H1 (cell line): Measurements from ENCODE around the gene PAXX. TPM values are rescaled to one million over a fixed set of nuclear protein-coding genes. Genes with fewer than 3 reads are reported as not detected.

Source experiments
- CTCF ChIA-PET: fragments of 300-600 bp; sonication (Branson Sonifier 250); formaldehyde crosslinking; loops from one replicate; lab custom pipeline; 2021; ENCODE audit not compliant: partially characterized antibody; lab: Charles Lee
- POLR2A ChIA-PET: fragments of 300-600 bp; sonication (Branson Sonifier 250); formaldehyde crosslinking; loops from one replicate; lab custom pipeline; 2021; ENCODE audit warnings: inconsistent platforms; ENCODE audit not compliant: partially characterized antibody; lab: Charles Lee
- DNase-seq, 2 experiments: peaks; one replicate each; pipeline versions ENCODE4 v3.0.0 to v3.0.0-alpha.2; 2010 to 2022; ENCODE audit warnings: low spot score in 2 of 2, low read depth in 1 of 2, mixed read lengths in 1 of 2
- FAIRE-seq: peaks from 2 replicates; lab custom pipeline; 2011; peaks lifted over from hg19 to GRCh38; lab: Jason Lieb, UNC
- H2AFZ ChIP-seq: 2 replicates; pipeline ENCODE4 v1.8.1; 2012; ENCODE audit warnings: low read length, inconsistent platforms
- H2AK5ac ChIP-seq: 2 replicates; pipeline ENCODE4 v1.6.1; 2013; ENCODE audit warnings: low read depth, low read length
- H2BK120ac ChIP-seq: replicated peaks from 2 replicates; pipeline ENCODE3; 2013; ENCODE audit warnings: low read depth, low read length, inconsistent platforms
- H2BK12ac ChIP-seq: 2 replicates; pipeline ENCODE4 v1.6.1; 2013; ENCODE audit warnings: low read depth, low read length
- H2BK15ac ChIP-seq: 2 replicates; pipeline ENCODE4 v1.6.1; 2013; ENCODE audit warnings: low read length
- H2BK20ac ChIP-seq: 2 replicates; pipeline ENCODE4 v1.6.1; 2013; ENCODE audit warnings: low read length
- H2BK5ac ChIP-seq: 2 replicates; pipeline ENCODE4 v1.6.1; 2013; ENCODE audit warnings: low read depth, low read length
- H3K14ac ChIP-seq: 2 replicates; pipeline ENCODE4 v1.6.1; 2013; ENCODE audit warnings: inconsistent platforms; ENCODE audit not compliant: insufficient read length
- H3K18ac ChIP-seq: 2 replicates; pipeline ENCODE4 v1.6.1; 2013; ENCODE audit warnings: low read length; ENCODE audit errors: extremely low read depth
- H3K23ac ChIP-seq: 2 replicates; pipeline ENCODE4 v1.6.1; 2013; ENCODE audit warnings: inconsistent platforms; ENCODE audit not compliant: insufficient read length
- H3K23me2 ChIP-seq: 2 replicates; pipeline ENCODE4 v1.6.1; 2013; ENCODE audit warnings: low read depth, low read length
- H3K27ac ChIP-seq: 2 replicates; pipeline ENCODE4 v1.6.1; 2011; ENCODE audit warnings: low read depth, low read length, inconsistent platforms
- H3K27me3 ChIP-seq, 4 experiments: replicated peaks in 1 of 4; 1 replicate in 1 of 4; 2 replicates in 3 of 4; pipeline versions ENCODE4 v1.6.1 to v1.8.1; 2011 to 2013; ENCODE audit warnings: low read length in 3 of 4, mild to moderate bottlenecking in 3 of 4, inconsistent platforms in 2 of 4, mixed read lengths in 2 of 4, moderate library complexity in 1 of 4; ENCODE audit not compliant: control insufficient read depth in 3 of 4, insufficient read depth in 3 of 4; ENCODE audit errors: extremely low read depth in 1 of 4
- H3K36me3 ChIP-seq, 4 experiments: 2 replicates each; pipeline versions ENCODE4 v1.6.1 to v1.8.1; 2011 to 2013; ENCODE audit warnings: mild to moderate bottlenecking in 4 of 4, low read length in 3 of 4, moderate library complexity in 2 of 4, control low read depth in 1 of 4, inconsistent platforms in 1 of 4; ENCODE audit not compliant: insufficient read depth in 4 of 4, control insufficient read depth in 2 of 4
- H3K4ac ChIP-seq: replicated peaks from 2 replicates; pipeline ENCODE3; 2013; ENCODE audit warnings: low read length, low read depth, mixed read lengths, inconsistent platforms; ENCODE audit not compliant: insufficient read length
- H3K4me1 ChIP-seq, 4 experiments: replicated peaks in 1 of 4; 1 replicate in 1 of 4; 2 replicates in 3 of 4; pipeline versions ENCODE4 v1.6.1 to v1.8.1; 2011 to 2013; ENCODE audit warnings: low read length in 3 of 4, inconsistent platforms in 2 of 4, mixed read lengths in 1 of 4; ENCODE audit not compliant: insufficient read depth in 4 of 4, control insufficient read depth in 3 of 4
- H3K4me2 ChIP-seq, 2 experiments: 2 replicates each; pipeline versions ENCODE4 v1.6.1 to v1.8.1; 2011 to 2013; ENCODE audit warnings: low read depth in 2 of 2, low read length in 2 of 2, control low read depth in 1 of 2, inconsistent platforms in 1 of 2, mild to moderate bottlenecking in 1 of 2; ENCODE audit not compliant: insufficient read depth in 1 of 2
- H3K4me3 ChIP-seq, 4 experiments: fragments of 200-600, 300-600 bp in 1 of 4; sonication (generic), shearing (Covaris generic), sonication (Bioruptor Twin) in 1 of 4; 2 replicates each; pipeline versions ENCODE4 v1.5.1 to v1.8.1; 2011 to 2016; ENCODE audit warnings: low read length in 4 of 4, low read depth in 3 of 4, control low read depth in 2 of 4, inconsistent platforms in 2 of 4, mild to moderate bottlenecking in 2 of 4, mixed read lengths in 1 of 4, moderate library complexity in 1 of 4; ENCODE audit not compliant: insufficient read depth in 2 of 4; ENCODE audit errors: extremely low read depth in 1 of 4
- H3K56ac ChIP-seq: replicated peaks from 2 replicates; pipeline ENCODE3; 2013; ENCODE audit warnings: low read depth, mild to moderate bottlenecking, mixed read lengths, low read length, inconsistent platforms; ENCODE audit not compliant: insufficient read length
- H3K79me1 ChIP-seq: 2 replicates; pipeline ENCODE4 v1.6.1; 2013; ENCODE audit warnings: low read depth, low read length, control low read depth
- H3K79me2 ChIP-seq, 2 experiments: 2 replicates each; pipeline versions ENCODE4 v1.6.1 to v1.8.1; 2012 to 2013; ENCODE audit warnings: low read length in 2 of 2, mild to moderate bottlenecking in 2 of 2, inconsistent platforms in 1 of 2; ENCODE audit not compliant: insufficient read depth in 2 of 2, control insufficient read depth in 1 of 2
- H3K9ac ChIP-seq, 4 experiments: replicated peaks in 1 of 4; 1 replicate in 1 of 4; 2 replicates in 3 of 4; pipeline versions ENCODE4 v1.6.1 to v1.8.1; 2011 to 2013; ENCODE audit warnings: low read depth in 3 of 4, low read length in 3 of 4, control low read depth in 2 of 4, mild to moderate bottlenecking in 2 of 4, moderate library complexity in 2 of 4, inconsistent platforms in 1 of 4; ENCODE audit errors: extremely low read depth in 1 of 4
- H3K9me3 ChIP-seq, 2 experiments: 2 replicates each; pipeline versions ENCODE4 v1.6.1 to v1.8.1; 2012 to 2013; ENCODE audit warnings: mild to moderate bottlenecking in 2 of 2, moderate library complexity in 2 of 2, control low read depth in 1 of 2, inconsistent platforms in 1 of 2, low read depth in 1 of 2, low read length in 1 of 2, mixed read lengths in 1 of 2; ENCODE audit not compliant: insufficient read depth in 2 of 2
- H4K20me1 ChIP-seq, 2 experiments: replicated peaks in 1 of 2; 2 replicates each; pipeline versions ENCODE3 to v1.8.1; 2011 to 2013; ENCODE audit warnings: inconsistent platforms in 2 of 2, low read length in 2 of 2, mild to moderate bottlenecking in 1 of 2; ENCODE audit not compliant: insufficient read depth in 2 of 2, control insufficient read depth in 1 of 2
- H4K5ac ChIP-seq: 2 replicates; pipeline ENCODE4 v1.6.1; 2013; ENCODE audit warnings: low read length, low read depth, mixed read lengths, inconsistent platforms; ENCODE audit not compliant: insufficient read length
- H4K8ac ChIP-seq: 2 replicates; pipeline ENCODE4 v1.8.0; 2013; ENCODE audit warnings: mild to moderate bottlenecking, moderate library complexity, low read length, inconsistent platforms; ENCODE audit not compliant: insufficient read depth; ENCODE audit errors: extremely low read depth
- H4K91ac ChIP-seq: replicated peaks from 2 replicates; pipeline ENCODE3; 2013; ENCODE audit warnings: low read length, mixed read lengths, inconsistent platforms; ENCODE audit not compliant: insufficient read length
- ASH2L ChIP-seq: fragments of 200-600, 300-600 bp; sonication (generic); IDR thresholded peaks from one replicate; pipeline ENCODE4 v1.7.1; 2017; ENCODE audit warnings: low read length
- CBX5 ChIP-seq: fragments of 300-800, 300-1000 bp; sonication (generic); IDR thresholded peaks from 2 replicates; pipeline ENCODE4 v1.7.1; 2016; ENCODE audit warnings: antibody characterized with exemption, low read length, low read depth
- CHD1 ChIP-seq: IDR thresholded peaks from 2 replicates; pipeline ENCODE4 v1.6.1; 2012; ENCODE audit warnings: low read depth, low read length, improper control_type of control experiment
- EGR1 ChIP-seq: IDR thresholded peaks from 2 replicates; pipeline ENCODE4 v1.6.1; 2011; ENCODE audit warnings: low read depth, low read length, borderline replicate concordance
- GTF2F1 ChIP-seq: IDR thresholded peaks from 2 replicates; pipeline ENCODE4 v1.6.1; 2012; ENCODE audit warnings: low read depth, low read length, improper control_type of control experiment, borderline replicate concordance
- HDAC2 ChIP-seq, 2 experiments: fragments of 300-600 bp in 1 of 2; sonication (generic) in 1 of 2; IDR thresholded peaks; 2 replicates each; pipeline ENCODE4 v1.6.1; 2011 to 2012; ENCODE audit warnings: low read depth in 2 of 2, low read length in 2 of 2, mild to moderate bottlenecking in 2 of 2, moderate library complexity in 2 of 2, borderline replicate concordance in 1 of 2, inconsistent platforms in 1 of 2
- KDM4A ChIP-seq: IDR thresholded peaks from one replicate; pipeline ENCODE4 v1.7.1; 2012; ENCODE audit warnings: low read depth, mild to moderate bottlenecking, moderate library complexity, low read length, inconsistent platforms; ENCODE audit not compliant: severe bottlenecking
- NANOG ChIP-seq: IDR thresholded peaks from 2 replicates; pipeline ENCODE4 v1.6.1; 2011; ENCODE audit warnings: low read length, low read depth, mild to moderate bottlenecking, inconsistent platforms; ENCODE audit not compliant: insufficient read depth, poor library complexity, severe bottlenecking
- RAD21 ChIP-seq, 2 experiments: IDR thresholded peaks in 1 of 2; conservative IDR thresholded peaks in 1 of 2; 2 replicates each; pipeline ENCODE4 v1.6.1; 2011; ENCODE audit warnings: low read depth in 2 of 2, low read length in 2 of 2, improper control_type of control experiment in 1 of 2, inconsistent platforms in 1 of 2, mild to moderate bottlenecking in 1 of 2, moderate library complexity in 1 of 2
- SIX5 ChIP-seq: IDR thresholded peaks from 2 replicates; pipeline ENCODE4 v1.6.1; 2011; ENCODE audit warnings: mild to moderate bottlenecking, low read depth, low read length
- SRF ChIP-seq: IDR thresholded peaks from 2 replicates; pipeline ENCODE4 v1.6.1; 2011; ENCODE audit warnings: mild to moderate bottlenecking, low read depth, low read length, moderate library complexity
- SUZ12 ChIP-seq: fragments of 200-600 bp; sonication (generic); IDR thresholded peaks from 2 replicates; pipeline ENCODE4 v1.6.1; 2012; ENCODE audit warnings: mild to moderate bottlenecking, inconsistent platforms, low read length, moderate library complexity, mixed read lengths
- TAF7 ChIP-seq: optimal IDR thresholded peaks from 2 replicates; pipeline ENCODE3; 2011; ENCODE audit warnings: low read depth, mild to moderate bottlenecking, inconsistent platforms, low read length, moderate library complexity, borderline replicate concordance
- WGBS, 2 experiments: shearing (Covaris generic) in 1 of 2; methylation state at CpG; one replicate each; pipeline versions ENCODE4 v1.1.6 to v1.1.7; 2013 to 2015; ENCODE audit warnings: low lambda C conversion rate in 2 of 2, mixed read lengths in 2 of 2, inconsistent platforms in 1 of 2, low coverage in 1 of 2, missing lambda C conversion rate in 1 of 2; ENCODE audit not compliant: insufficient replicate concordance in 2 of 2, insufficient coverage in 1 of 2, insufficient read length in 1 of 2; ENCODE audit errors: extremely low coverage in 1 of 2, missing lambda C conversion rate in 1 of 2; 5-methylcytosine and 5-hydroxymethylcytosine counted together
- polyA plus RNA-seq, 7 experiments: library from polyadenylated mRNA; depleted of rRNA in 3 of 7; stranded (reverse) in 5 of 7; unstranded in 2 of 7; fragments of >200 nt in 5 of 7; fragments of 200-250 nt in 2 of 7; gene quantifications; 1 replicate in 5 of 7; 2 replicates in 1 of 7; 4 replicates in 1 of 7; pipeline versions ENCODE4 v1.2.1 to v1.2.3, GENCODE V29; 2011 to 2013; ENCODE audit warnings: missing spikeins in 2 of 7, mixed read lengths in 2 of 7
- total RNA-seq: library from RNA; stranded (reverse); fragmentation: NEBNext Ultra II Directional; extraction: Animal tissue kit (Norgen Biotek cat#: 25700); gene quantifications from 2 replicates; pipeline ENCODE4 v1.2.1, GENCODE V29; 2021

Gene PAXX
- total and polyA plus RNA-seq, 2 of the 8 experiments (the other 6 are each of a cell fraction or from before 2014, with no cell fraction given): 43.4 to 45.9 TPM

DNA sequence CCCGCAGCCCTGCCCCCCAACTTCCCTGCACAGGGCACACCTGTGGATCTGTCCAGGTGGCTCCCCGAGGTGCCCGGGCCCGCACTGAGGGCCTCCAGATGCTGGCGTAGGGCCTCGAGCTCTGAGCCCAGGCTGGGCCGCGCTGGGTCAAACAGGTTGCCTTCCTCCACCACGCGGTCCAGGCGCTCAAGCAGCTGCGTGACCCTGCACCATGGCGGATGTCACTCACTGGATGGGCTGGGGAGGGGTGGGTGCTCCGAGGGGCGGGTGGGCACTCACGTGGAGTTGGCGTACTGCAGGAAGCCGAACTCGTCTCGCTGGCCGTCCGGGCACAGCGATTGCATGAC, 30.4 kb downstream of the PAXX start:
- Histone ChIP-seq H2BK5ac (peak overlapping the region; percentile 61; the same call in 1 of the 2 replicates), H3K23ac (no peak overlapping the region), H3K18ac (no peak overlapping the region), H3K79me1 (no peaks in the 10 kb centered on the region), H3K23me2 (no peaks in the 10 kb centered on the region; the same call in 1 of the 2 replicates), H3K9me3 (no peaks in the 10 kb centered on the region), H3K79me2 (no peaks in the 10 kb centered on the region), H4K5ac (no peak overlapping the region), H3K4ac (no peak overlapping the region), H2BK15ac (peak overlapping the region; percentile 61; the same call in 1 of the 2 replicates), H3K9ac (no peak overlapping the region), H3K14ac (no peak overlapping the region), H3K56ac (no peak overlapping the region), H2AK5ac (no peak overlapping the region), H2AFZ (no peak overlapping the region), H3K27ac (no peak overlapping the region), H3K4me1 (peaks cover 0 to 9% (median 7%) of the 10 kb centered on the region in 4 experiments; a peak in 5 of 7 replicates), H3K36me3 (no peaks in the 10 kb centered on the region), H3K27me3 (peaks cover 1 to 15% (median 10%) of the 10 kb centered on the region in 4 experiments; a peak in 6 of 7 replicates), H3K4me3 (no peak overlapping the region), H3K4me2 (no peak overlapping the region), H2BK20ac (no peak overlapping the region), H4K91ac (no peak overlapping the region), H4K20me1 (peaks cover 0 to 8% of the 10 kb centered on the region in 2 experiments), H2BK12ac (no peak overlapping the region), H4K8ac (no peak overlapping the region), H2BK120ac (no peak overlapping the region)
- DNase-seq (no peak), FAIRE-seq (no peak)
- ChIA-PET CTCF (interaction anchor here (0.6 to 7.2 kb wide), 13 partner anchors 8 to 235 kb away, joined by 3 to 54 read pairs (median 4); partner anchors contain the start of genes ABCA2, FUT7, LCNL1 and PAXX), POLR2A (interaction anchor here (0.9 to 1.1 kb wide), 2 partner anchors 30 to 222 kb away, joined by 4 read pairs; no protein-coding TSS in a partner anchor)
- 94% methylated on average over 11 of the region's 23 CpGs; no CpG with 5 or more reads in 1 of the 2 experiments for WGBS, 2 experiments
- no peak for TF ChIP-seq SRF
- no peak for TF ChIP-seq KDM4A
- no peak for TF ChIP-seq SUZ12
- no peak for TF ChIP-seq TAF7
- TF ChIP-seq CBX5: no peak
- no peak for TF ChIP-seq CHD1
- no peak for TF ChIP-seq RAD21 (IDR thresholded peaks at IDR 0.05 in 1 of 2, conservative IDR thresholded peaks at IDR 0.05 in 1 of 2; ENCODE audit: low read depth in 2 of 2, low read length in 2 of 2)
- no peak for TF ChIP-seq SIX5
- no peak for TF ChIP-seq GTF2F1
- TF ChIP-seq ASH2L: no peak
- no peak for TF ChIP-seq HDAC2 (IDR thresholded peaks at IDR 0.05; ENCODE audit: borderline replicate concordance in 1 of 2, low read depth in 2 of 2, low read length in 2 of 2)
- TF ChIP-seq EGR1: no peak
- no peak for TF ChIP-seq NANOG
